ENCODE data around the gene RIPK3. TPM values are rescaled to one million over a fixed set of nuclear protein-coding genes. Genes with fewer than 3 reads are reported as not detected.

The RIPK3 gene
- total RNA-seq, 4 donors from 2014 or later = 6.8 to 13.7 (median 11.1) TPM

DNA sequence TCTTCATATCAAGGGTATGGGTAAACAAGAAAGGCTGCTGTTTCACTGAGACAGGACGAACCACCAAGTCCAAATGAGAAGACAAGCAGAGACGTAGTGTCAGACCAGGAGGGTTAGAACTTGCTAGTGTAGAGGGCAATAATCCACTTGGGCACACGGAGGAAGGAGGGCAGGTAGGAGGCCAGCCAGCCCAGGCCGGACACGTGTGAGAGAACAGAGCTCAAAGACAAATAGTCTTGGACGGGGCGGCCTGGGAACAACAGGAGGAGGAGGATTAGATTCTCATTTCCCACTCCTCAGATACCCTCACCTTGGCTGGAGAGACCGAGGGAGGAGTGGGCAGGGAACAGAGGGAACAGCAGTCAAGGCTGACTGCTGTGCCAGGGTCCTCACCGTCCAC lies 49.0 kb downstream of the RIPK3 start:
- H3K36me3 ChIP-seq = peaks cover 47% of the 10 kb centered on the region
- no peak for DNase-seq (ENCODE audit: low spot score in 2 of 2)
- peaks cover 4% of the 10 kb centered on the region for H3K4me1 ChIP-seq
- no peak for TF ChIP-seq POLR2A (IDR thresholded peaks at IDR 0.05)
- TF ChIP-seq EP300 (IDR thresholded peaks at IDR 0.05) = no peak
- TF ChIP-seq CTCF (IDR thresholded peaks at IDR 0.05) = no peak
- TF ChIP-seq POLR2AphosphoS5 (IDR thresholded peaks at IDR 0.05) = no peak
- 79% methylated on average over 9 of the region's 9 CpGs for WGBS
- no peaks in the 10 kb centered on the region for H3K27me3 ChIP-seq
- H3K4me3 ChIP-seq = no peak overlapping the region
- no peaks in the 10 kb centered on the region for H3K9me3 ChIP-seq
- H3K27ac ChIP-seq = no peak overlapping the region

GRCh38 chr14:24289649-24290280 lies 50.0 kb downstream of the RIPK3 start:
- H3K27ac ChIP-seq = no peak overlapping the region
- H3K36me3 ChIP-seq = peaks cover 38% of the 10 kb centered on the region
- no peak for TF ChIP-seq POLR2AphosphoS5 (IDR thresholded peaks at IDR 0.05)
- no peak for TF ChIP-seq CTCF (IDR thresholded peaks at IDR 0.05)
- no peak for TF ChIP-seq POLR2A (IDR thresholded peaks at IDR 0.05)
- no peak for TF ChIP-seq EP300 (IDR thresholded peaks at IDR 0.05)
- no peaks in the 10 kb centered on the region for H3K27me3 ChIP-seq
- DNase-seq (ENCODE audit: low spot score in 2 of 2) = no peak
- no peak overlapping the region for H3K4me3 ChIP-seq
- H3K4me1 ChIP-seq = peaks cover 4% of the 10 kb centered on the region
- 76% methylated on average over 5 of the region's 6 CpGs for WGBS
- H3K9me3 ChIP-seq = no peaks in the 10 kb centered on the region

- no peak for DNase-seq (ENCODE audit: low spot score in 2 of 2)
- peaks cover 29% of the 10 kb centered on the region for H3K36me3 ChIP-seq
- H3K4me1 ChIP-seq = peaks cover 6% of the 10 kb centered on the region
- WGBS = 92% methylated on average over 5 of the region's 5 CpGs
- no peak overlapping the region for H3K4me3 ChIP-seq
- H3K27me3 ChIP-seq = no peaks in the 10 kb centered on the region
- TF ChIP-seq POLR2A (IDR thresholded peaks at IDR 0.05) = no peak
- TF ChIP-seq CTCF (IDR thresholded peaks at IDR 0.05) = no peak
- no peak for TF ChIP-seq EP300 (IDR thresholded peaks at IDR 0.05)
- TF ChIP-seq POLR2AphosphoS5 (IDR thresholded peaks at IDR 0.05) = no peak
- no peaks in the 10 kb centered on the region for H3K9me3 ChIP-seq
- H3K27ac ChIP-seq = no peak overlapping the region
Measured at GRCh38 chr14:24286996-24287395, 52.8 kb downstream of the RIPK3 start.

Other genes starting within 250 kb of the RIPK3 start
- gene PCK2, start 245.7 kb downstream of the RIPK3 start, total RNA-seq = 10 to 100 TPM in 3 of 4 donors, 1 to 10 TPM in 1; 9.2 to 25.1 (median 14.4) TPM
- gene DCAF11, start 225.2 kb downstream of the RIPK3 start, total RNA-seq = 10 to 100 TPM; 64.2 to 71.7 (median 68.3) TPM
- 1 to 10 TPM; 2.2 to 2.9 (median 2.3) TPM for gene NRL, start 225.0 kb downstream of the RIPK3 start, total RNA-seq
- 1 to 10 TPM in 3 of 4 donors, not detected in 1; 1.7 to 3.4 (median 2.3) TPM for gene FITM1, start 209.3 kb downstream of the RIPK3 start, total RNA-seq
- gene PSME1, start 203.8 kb downstream of the RIPK3 start, total RNA-seq = 100 to 1,000 TPM in 2 of 4 donors, 10 to 100 TPM in 2; 72.3 to 113 (median 91.1) TPM
- 10 to 100 TPM; 10.9 to 22.0 (median 14.1) TPM for gene EMC9, start 198.4 kb downstream of the RIPK3 start, total RNA-seq
- 10 to 100 TPM; 39.3 to 75.2 (median 47.0) TPM for gene PSME2, start 193.4 kb downstream of the RIPK3 start, total RNA-seq
- gene RNF31, start 192.5 kb downstream of the RIPK3 start, total RNA-seq = 10 to 100 TPM; 62.3 to 97.2 (median 70.6) TPM
- gene IRF9, start 178.7 kb downstream of the RIPK3 start, total RNA-seq = 10 to 100 TPM; 31.1 to 45.2 (median 37.5) TPM
- 10 to 100 TPM in 2 of 4 donors, 1 to 10 TPM in 2; 2.5 to 17.2 (median 10.2) TPM for gene REC8, start 167.9 kb downstream of the RIPK3 start, total RNA-seq
- 10 to 100 TPM; 43.0 to 90.5 (median 58.0) TPM for gene IPO4, start 151.2 kb downstream of the RIPK3 start, total RNA-seq
- gene TM9SF1, start 144.6 kb downstream of the RIPK3 start, total RNA-seq = 10 to 100 TPM; 38.1 to 58.3 (median 53.4) TPM
- not detected for gene TSSK4, start 134.3 kb downstream of the RIPK3 start, total RNA-seq
- gene CHMP4A, start 126.5 kb downstream of the RIPK3 start, total RNA-seq = 10 to 100 TPM; 47.2 to 86.3 (median 63.6) TPM
- gene MDP1, start 123.9 kb downstream of the RIPK3 start, total RNA-seq = 10 to 100 TPM; 10.9 to 18.2 (median 11.5) TPM
- gene NEDD8, start 107.6 kb downstream of the RIPK3 start, total RNA-seq = 100 to 1,000 TPM in 3 of 4 donors, 10 to 100 TPM in 1; 54.7 to 137 (median 104) TPM
- gene GMPR2, start 107.1 kb downstream of the RIPK3 start, total RNA-seq = 10 to 100 TPM; 25.4 to 49.7 (median 47.8) TPM
- gene TINF2, start 97.4 kb downstream of the RIPK3 start, total RNA-seq = 10 to 100 TPM; 43.0 to 61.0 (median 54.3) TPM
- 100 to 1,000 TPM; 127 to 144 (median 130) TPM for gene TGM1, start 76.8 kb downstream of the RIPK3 start, total RNA-seq
- gene RABGGTA, start 68.4 kb downstream of the RIPK3 start, total RNA-seq = 10 to 100 TPM; 50.4 to 65.9 (median 53.1) TPM
- 100 to 1,000 TPM in 1 of 4 donors, 10 to 100 TPM in 3; 49.0 to 101 (median 82.1) TPM for gene DHRS1, start 40.2 kb downstream of the RIPK3 start, total RNA-seq
- gene NOP9, start 40.1 kb downstream of the RIPK3 start, total RNA-seq = 10 to 100 TPM; 19.8 to 31.2 (median 21.2) TPM
- 10 to 100 TPM; 23.4 to 32.7 (median 31.7) TPM for gene CIDEB, start 32.0 kb downstream of the RIPK3 start, total RNA-seq
- gene LTB4R2, start 29.9 kb downstream of the RIPK3 start, total RNA-seq = 100 to 1,000 TPM; 131 to 184 (median 156) TPM
- gene LTB4R, start 28.5 kb downstream of the RIPK3 start, total RNA-seq = 100 to 1,000 TPM in 2 of 4 donors, 10 to 100 TPM in 2; 83.1 to 137 (median 117) TPM
- gene ADCY4, start 4.9 kb downstream of the RIPK3 start, total RNA-seq = 10 to 100 TPM in 2 of 4 donors, 1 to 10 TPM in 2; 3.9 to 33.2 (median 13.9) TPM
- 10 to 100 TPM; 10.8 to 25.3 (median 12.2) TPM for gene NFATC4, start 28.2 kb upstream of the RIPK3 start, total RNA-seq
- gene NYNRIN, start 59.0 kb upstream of the RIPK3 start, total RNA-seq = 10 to 100 TPM; 18.5 to 43.6 (median 29.8) TPM
- 1 to 10 TPM in 1 of 4 donors, under 1 TPM in 2, not detected in 1; 0.30 to 2.6 (median 0.93) TPM for gene CBLN3, start 89.7 kb upstream of the RIPK3 start, total RNA-seq
- gene KHNYN, start 90.0 kb upstream of the RIPK3 start, total RNA-seq = 100 to 1,000 TPM in 1 of 4 donors, 10 to 100 TPM in 3; 56.7 to 145 (median 84.3) TPM
- 10 to 100 TPM; 30.1 to 82.3 (median 38.6) TPM for gene SDR39U1, start 102.8 kb upstream of the RIPK3 start, total RNA-seq
- not detected for gene CMA1, start 168.3 kb upstream of the RIPK3 start, total RNA-seq
- 1 to 10 TPM in 1 of 4 donors, under 1 TPM in 1, not detected in 2; 0.89 to 4.5 TPM for gene CTSG, start 236.3 kb upstream of the RIPK3 start, total RNA-seq